Mammary epithelial cell (primary cell): ENCODE data around the gene INTU.

ENCODE experiments used
- EZH2 ChIP-seq: IDR thresholded peaks from 2 replicates; pipeline ENCODE4 v1.6.1; 2012; ENCODE audit warnings: low read length, inconsistent platforms, borderline replicate concordance
- TF ChIP-seq, protein P1 (sequence below), 2 donors: IDR thresholded peaks in 1 of 2; conservative IDR thresholded peaks in 1 of 2; 2 replicates each; pipeline ENCODE4 v1.5.1; 2011 to 2012; ENCODE audit warnings: inconsistent platforms in 2 of 2, low read length in 2 of 2, mild to moderate bottlenecking in 2 of 2, control low read depth in 1 of 2, low read depth in 1 of 2; ENCODE audit not compliant: insufficient read depth in 1 of 2; ENCODE audit errors: extremely low read depth in 1 of 2

DNA sequence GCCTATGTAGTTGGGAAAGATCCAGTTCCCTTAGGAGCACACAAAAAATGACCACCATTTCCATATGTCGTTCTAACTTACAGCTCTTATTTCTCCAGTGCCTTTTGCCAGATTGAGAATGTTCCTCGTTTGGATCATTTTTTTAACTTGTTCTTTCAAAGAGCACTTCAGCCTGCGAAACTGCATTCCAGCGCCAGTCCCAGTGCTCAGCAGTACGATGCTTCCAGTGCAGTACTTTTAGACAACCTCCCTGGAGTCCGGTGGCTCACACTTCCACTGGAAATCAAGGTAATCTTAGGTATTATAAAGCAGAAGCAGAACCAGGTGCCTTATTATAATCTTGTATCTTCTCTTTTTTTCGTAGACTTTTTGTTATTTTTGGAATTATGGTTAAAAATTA is 54.8 kb downstream of the INTU start:
- TF ChIP-seq, protein P1, sequence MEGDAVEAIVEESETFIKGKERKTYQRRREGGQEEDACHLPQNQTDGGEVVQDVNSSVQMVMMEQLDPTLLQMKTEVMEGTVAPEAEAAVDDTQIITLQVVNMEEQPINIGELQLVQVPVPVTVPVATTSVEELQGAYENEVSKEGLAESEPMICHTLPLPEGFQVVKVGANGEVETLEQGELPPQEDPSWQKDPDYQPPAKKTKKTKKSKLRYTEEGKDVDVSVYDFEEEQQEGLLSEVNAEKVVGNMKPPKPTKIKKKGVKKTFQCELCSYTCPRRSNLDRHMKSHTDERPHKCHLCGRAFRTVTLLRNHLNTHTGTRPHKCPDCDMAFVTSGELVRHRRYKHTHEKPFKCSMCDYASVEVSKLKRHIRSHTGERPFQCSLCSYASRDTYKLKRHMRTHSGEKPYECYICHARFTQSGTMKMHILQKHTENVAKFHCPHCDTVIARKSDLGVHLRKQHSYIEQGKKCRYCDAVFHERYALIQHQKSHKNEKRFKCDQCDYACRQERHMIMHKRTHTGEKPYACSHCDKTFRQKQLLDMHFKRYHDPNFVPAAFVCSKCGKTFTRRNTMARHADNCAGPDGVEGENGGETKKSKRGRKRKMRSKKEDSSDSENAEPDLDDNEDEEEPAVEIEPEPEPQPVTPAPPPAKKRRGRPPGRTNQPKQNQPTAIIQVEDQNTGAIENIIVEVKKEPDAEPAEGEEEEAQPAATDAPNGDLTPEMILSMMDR (conservative IDR thresholded peaks at IDR 0.05 in 1 of 2, IDR thresholded peaks at IDR 0.05 in 1 of 2; ENCODE audit: extremely low read depth in 1 of 2, insufficient read depth in 1 of 2, low read depth in 1 of 2, low read length in 2 of 2) = no peak
- no peak for TF ChIP-seq EZH2
